NCI-H2107 treated with DMSO at 0.1 percent for 48 hours (cell line): ENCODE measurements around the gene SREK1.

Experiments used
- DNase-seq: peaks from one replicate; lab custom pipeline; 2025; ENCODE audit not compliant: unreplicated experiment; lab: John Stamatoyannopoulos, UW

SREK1 gene

DNA sequence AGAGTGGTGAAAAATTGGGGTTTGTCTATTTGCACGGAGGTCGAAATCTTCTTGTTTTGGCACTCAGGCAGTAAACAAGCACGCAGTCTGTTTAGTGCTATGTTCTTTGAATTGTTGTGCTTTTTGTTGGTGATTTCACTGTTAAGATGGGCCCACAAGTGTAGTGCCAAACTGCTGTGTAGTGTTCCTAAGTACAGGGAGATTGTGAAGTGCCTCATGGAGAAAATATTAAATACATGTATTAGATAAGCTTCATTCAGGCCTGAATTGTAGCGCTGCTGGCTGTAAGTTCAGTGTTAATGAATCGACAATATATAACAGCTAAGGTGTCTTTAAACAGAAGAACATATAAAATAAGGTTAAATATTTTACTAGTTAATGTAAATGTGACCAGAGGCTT, 17.3 kb downstream of the SREK1 start:
- no peak for DNase-seq

DNA sequence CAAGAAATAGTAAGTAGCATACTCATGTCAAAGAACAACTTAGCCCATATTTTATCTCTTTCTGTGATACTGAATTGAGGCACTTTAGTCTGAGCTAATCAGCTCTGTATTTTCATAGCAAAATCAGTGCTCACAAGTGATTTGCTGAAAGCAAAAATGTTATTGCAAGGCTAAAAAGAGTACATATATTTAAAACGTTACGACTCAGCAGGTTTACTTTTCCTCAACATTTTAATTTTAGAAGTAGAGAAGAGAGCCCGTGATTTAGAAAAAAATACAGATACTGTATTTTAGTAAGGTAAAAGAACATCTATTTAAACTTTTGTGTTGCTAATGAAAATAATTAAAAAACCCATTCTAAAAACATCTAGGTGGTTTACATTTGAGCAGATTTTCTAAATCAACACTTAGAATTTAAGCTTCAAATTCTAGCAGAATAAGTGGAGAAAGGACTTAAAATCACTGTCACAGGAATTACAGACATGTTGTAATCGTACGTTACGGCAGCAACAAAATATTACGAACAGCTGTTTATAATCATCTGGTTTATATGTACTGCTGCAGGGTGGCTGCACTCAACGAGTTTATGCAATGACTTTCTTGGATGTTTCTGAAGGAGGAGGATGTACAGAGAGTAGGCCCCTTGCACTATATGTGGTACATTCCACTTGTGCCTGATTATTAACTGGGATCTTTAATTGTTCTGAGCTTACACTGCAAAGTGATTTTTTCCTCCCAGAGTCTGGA, 20.1 kb downstream of the SREK1 start:
- no peak for DNase-seq

- no peak for DNase-seq
Measured at GRCh38 chr5:66168226-66168625, 24.1 kb downstream of the SREK1 start.

DNA sequence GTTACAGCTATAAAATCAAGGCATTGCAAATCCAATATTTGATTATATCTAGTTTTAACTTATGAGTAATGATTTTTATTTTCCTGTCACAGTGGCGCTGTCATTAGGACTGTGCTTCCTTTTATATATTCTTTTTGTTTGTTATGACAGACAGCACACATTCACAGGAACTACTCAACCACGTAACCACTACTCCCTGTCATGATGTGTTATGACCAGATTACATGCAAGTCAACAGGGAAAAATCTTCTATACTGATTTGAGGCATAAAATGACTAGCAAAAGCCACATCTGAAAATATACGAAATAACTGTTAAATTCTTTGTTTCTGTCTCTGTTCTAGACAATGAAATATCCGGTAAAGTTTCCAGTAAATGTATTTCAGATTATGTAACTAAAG, 25.4 kb downstream of the SREK1 start:
- DNase-seq = no peak

DNA sequence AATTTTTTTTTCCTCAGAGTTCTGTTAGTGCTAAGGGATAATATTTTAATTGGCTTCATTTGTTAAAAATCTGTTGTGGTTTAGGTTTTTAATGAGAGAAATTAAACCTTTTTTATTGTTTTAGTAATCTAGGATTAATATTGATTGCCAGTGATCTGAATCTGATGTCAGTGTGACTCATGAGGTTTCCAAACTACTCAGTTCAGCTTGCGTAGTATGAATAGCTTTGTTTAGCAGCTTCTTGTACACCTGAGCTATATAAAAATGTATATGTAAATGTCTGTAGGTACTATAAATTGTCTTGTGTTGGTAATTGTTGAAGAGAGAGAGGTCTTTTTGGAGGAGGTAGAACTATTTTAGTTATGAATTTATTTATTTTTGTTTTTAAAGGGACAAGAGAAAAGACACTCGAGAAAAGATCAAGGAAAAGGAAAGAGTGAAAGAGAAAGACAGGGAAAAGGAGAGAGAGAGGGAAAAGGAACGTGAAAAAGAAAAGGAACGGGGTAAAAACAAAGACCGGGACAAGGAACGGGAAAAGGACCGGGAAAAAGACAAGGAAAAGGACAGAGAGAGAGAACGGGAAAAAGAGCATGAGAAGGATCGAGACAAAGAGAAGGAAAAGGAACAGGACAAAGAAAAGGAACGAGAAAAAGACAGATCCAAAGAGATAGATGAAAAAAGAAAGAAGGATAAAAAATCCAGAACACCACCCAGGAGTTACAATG, 26.3 kb downstream of the SREK1 start:
- no peak for DNase-seq

GRCh38 chr5:66171349-66172344, 27.5 kb downstream of the SREK1 start:
- no peak for DNase-seq

- DNase-seq = peak; percentile 28
Measured at GRCh38 chr5:66174338-66174737, 30.2 kb downstream of the SREK1 start.

DNA sequence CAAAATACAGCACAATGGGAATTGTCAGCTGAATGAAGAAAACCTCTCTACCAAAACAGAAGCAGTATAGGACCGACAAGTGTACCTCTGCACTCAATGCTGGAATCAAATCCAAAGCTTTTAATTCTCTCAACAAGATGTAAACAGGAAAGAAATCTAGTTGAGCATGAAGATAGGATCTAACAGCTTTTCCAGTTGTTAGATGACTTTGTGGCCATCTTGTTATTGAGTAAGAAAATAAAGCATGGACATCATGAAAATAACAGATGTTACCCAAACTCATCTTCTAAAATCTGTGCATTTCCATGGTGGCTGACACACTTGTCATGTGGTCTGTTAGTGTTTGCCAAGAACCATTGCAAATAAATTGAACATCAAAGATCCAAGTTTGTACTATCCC, 34.7 kb downstream of the SREK1 start:
- no peak for DNase-seq

DNA sequence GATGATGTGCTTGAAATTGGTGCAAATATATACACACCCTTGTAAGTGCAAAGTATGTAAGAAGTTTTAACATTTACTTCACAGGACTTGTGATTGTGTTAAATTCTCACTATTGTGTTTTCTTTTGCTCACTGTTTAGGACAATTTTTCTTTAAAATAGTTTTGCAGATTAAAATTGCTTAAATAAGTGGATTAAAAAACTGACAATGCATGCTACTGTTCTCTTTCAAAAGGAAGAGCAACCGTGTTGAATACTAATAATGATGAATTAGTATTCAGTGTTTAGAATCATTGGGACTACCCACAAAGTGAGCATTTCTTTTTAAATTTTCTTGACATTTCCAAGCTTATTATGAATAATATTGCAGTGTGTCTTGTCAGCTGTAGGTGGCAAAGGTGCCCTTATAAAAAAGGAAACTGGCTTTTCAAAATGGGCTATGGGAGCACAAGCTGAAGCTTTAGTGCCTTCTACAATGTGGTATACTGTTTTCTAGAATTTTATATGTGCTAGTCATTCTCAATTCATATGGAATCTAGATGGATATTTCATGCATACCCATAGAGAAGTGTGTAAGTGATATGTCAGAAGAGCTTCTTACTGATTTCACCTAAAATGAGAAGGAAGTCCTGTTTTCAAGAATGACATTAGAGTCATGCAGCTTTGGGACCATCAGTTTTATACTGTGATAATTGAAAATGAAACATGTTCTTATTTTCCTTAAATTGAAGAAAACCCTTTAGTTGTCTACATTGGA, 35.4 kb downstream of the SREK1 start:
- no peak for DNase-seq

- no peak for DNase-seq
Measured at GRCh38 chr5:66180282-66181155, 36.4 kb downstream of the SREK1 start.

- no peak for DNase-seq
Measured at GRCh38 chr5:66186108-66186507, 42.0 kb downstream of the SREK1 start.

GRCh38 chr5:66193419-66193818, 49.3 kb downstream of the SREK1 start:
- DNase-seq = no peak

DNA sequence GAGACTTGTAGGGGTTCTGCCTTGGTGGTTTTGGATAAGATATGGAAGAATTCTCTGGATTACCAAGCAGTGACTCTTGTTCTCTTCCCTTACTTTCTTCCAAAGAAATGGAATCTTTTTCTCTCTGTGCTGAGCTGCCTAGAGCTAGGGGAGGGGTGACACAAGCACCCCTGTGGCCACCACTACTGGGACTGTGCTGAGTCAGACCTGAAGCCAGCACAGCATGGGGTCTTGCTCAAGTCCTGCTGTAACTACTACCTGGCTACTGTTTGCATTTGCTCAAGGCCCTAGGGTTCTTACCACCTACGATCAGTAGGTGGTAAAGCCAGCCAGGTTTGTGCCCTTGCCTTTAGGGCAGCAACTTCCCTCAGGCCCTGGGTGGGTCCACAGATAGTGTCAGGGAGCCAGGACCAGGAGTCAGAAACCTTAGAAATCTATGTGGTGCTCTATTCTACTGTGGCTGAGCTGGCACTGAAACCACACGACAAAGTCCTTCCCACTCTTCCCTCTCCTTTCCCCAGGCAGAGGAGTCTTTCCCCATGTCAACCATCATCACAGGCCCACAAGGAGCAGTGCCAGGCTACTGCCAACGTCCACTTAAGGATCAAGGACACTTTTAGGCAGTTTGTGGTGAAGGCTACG, 53.8 kb downstream of the SREK1 start:
- no peak for DNase-seq

DNA sequence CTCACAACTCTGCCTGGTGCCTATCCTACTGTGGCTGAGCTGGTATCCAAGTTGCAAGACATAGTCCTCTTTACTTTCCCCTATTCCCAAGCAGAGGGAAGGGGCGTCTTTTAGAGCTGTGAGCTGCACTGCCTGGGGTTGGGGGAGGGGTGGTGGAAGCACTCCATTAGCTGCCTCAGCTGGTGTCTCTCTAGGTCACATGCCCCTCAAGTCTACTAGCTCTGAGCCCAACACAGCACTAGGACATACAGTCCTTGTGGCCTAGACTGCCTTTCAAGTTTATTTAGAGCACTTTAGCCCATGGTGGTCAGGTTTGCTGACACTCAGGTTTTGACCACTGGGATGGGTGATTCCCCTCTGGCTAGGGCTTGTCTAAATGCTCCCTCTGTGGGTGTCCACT, 54.7 kb downstream of the SREK1 start:
- DNase-seq = no peak

DNA sequence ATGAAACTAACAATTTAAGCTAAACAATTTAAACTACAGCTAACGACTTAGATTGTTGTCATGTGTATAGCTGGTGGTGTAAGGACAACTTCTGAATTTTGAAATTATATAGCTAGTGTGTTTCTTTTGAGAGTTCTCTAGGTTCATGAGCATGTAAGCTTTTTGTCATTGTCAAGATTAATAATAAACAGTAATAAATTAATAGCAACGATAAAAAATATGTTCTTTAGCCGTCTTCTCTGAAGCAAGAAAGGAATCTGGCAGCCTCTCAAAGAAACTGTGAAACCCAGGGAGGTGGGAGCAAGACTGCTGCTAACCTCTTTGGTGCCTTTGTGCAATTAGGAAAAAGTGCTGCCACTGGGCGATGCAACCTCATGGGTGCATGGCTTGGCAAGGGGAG, 59.4 kb downstream of the SREK1 start:
- no peak for DNase-seq

- no peak for DNase-seq
Measured at GRCh38 chr5:66206465-66206864, 62.4 kb downstream of the SREK1 start.

DNA sequence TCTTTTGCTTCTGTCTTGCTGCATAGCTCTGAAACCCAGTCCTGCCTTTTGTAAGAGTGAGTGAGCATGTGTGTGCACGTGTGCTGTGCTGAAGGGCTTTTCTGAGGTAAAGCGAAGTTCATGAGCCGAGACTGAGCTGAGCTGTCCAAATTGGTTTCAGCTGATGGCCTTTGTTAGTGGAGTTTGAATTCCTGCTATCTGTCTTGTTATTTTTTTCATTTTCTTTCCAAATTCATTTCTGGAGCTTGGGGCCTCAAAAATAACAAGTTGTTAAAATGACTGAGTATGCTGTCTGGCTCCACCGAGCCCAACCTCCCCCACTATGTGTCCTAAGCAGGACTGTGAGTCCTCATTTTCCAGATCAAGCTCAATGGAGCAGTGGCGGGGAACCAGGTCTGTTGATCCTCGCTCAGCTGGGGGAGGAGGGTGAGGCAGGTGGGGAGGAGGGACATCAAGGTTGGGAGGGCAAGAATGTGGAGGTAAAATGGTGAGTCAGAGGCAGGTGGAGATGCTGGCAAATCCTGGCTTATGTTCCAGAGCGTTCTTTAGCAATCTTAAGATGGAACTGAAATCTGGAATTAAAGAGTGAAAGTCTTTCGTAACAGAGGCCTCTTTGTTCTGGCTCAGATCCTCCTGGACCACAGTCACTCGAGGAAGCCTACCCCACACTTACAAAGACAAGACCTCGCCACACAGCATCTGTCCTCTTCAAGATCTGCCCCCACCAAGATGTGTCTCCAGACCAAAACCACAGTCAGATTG, 63.9 kb downstream of the SREK1 start:
- DNase-seq = no peak

DNA sequence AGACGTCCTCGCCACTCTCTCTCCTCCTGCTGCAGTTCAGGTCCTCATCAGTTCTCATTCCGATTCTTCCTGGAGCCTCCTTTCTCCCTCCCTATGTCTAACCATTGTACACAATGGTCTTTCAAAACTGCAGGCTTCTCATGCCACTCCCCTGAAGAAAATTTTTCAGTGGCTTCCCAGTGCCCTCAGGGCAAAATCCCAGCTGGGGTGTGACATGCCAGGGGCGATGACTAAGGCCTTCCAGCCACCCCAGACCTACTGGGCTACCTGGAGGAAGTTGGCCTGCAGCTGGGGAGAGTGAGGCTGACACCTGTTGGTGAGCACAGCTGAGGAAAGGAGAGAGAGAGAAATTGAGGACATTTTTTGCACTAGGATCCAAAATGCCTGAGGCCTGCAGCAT, 65.2 kb downstream of the SREK1 start:
- DNase-seq = no peak

DNA sequence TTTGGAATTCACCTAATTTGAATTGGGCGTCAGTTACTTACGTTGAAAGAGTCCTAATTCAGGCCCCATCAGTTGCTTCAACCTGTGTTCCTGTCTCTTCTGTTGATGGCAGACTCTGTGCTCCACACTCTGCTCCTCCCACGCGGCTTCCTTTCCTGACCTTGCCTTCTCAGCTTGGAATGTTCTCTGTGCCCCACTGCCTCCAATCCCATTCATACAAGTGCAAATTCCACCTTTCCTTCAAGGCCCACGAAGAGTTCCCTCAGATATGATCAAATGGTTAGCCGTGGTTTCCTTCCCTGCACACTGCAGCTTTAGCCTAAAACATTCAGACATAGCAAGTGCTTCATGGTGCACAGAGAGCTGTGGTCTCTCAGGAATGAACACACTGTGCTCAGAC, 65.7 kb downstream of the SREK1 start:
- DNase-seq = no peak
